Stimulated activated CD4-positive, alpha-beta T cell treated with anti-CD3 and anti-CD28 coated beads, Interleukin-2, amount 100 ng/mL, for 24 hours (primary cell): ENCODE results near the gene GLRA3.
A peak's percentile ranks its signal among the peaks of the same experiment; 100 is the strongest.
"Not testable (repeated sequence)": the region's sequence is repeated elsewhere in the genome, so short reads cannot be mapped to it uniquely, and the experiment has no call there.

Experiments used
- DNase-seq, 2 donors: peaks; one replicate each; pipeline ENCODE4 v3.0.0-alpha.2; 2020

The GLRA3 gene

GRCh38 chr4:174828845-174829701 lies at the start of gene GLRA3:
Gene GLRA3, minus strand, starts transcription at chr4:174829247. Its CDS starts 436 bp downstream, at chr4:174828811.
- DNase-seq, result peak in 1 of 2 donors; percentile 5

GRCh38 chr4:174874898-174875297 lies 45.9 kb upstream of the GLRA3 start:
- DNase-seq, result no peak

GRCh38 chr4:174873931-174874330 lies 44.9 kb upstream of the GLRA3 start:
- DNase-seq, result no peak

- not testable (repeated sequence) for DNase-seq
These were observed 44.1 kb upstream of the GLRA3 start for GRCh38 chr4:174873146-174873545.

GRCh38 chr4:174871407-174871806 lies 42.4 kb upstream of the GLRA3 start:
- no peak for DNase-seq

GRCh38 chr4:174870311-174870710 lies 41.3 kb upstream of the GLRA3 start:
- DNase-seq, result no peak

- DNase-seq, result no peak
These were observed 40.3 kb upstream of the GLRA3 start for GRCh38 chr4:174869339-174869738.

GRCh38 chr4:174867903-174868302 lies 38.9 kb upstream of the GLRA3 start:
- DNase-seq, result no peak

GRCh38 chr4:174865418-174865985 lies 36.5 kb upstream of the GLRA3 start:
- no peak for DNase-seq

- no peak for DNase-seq
These were observed 35.0 kb upstream of the GLRA3 start for GRCh38 chr4:174864031-174864430.

GRCh38 chr4:174860588-174860987 lies 31.5 kb upstream of the GLRA3 start:
- no peak for DNase-seq

GRCh38 chr4:174859904-174860303 lies 30.9 kb upstream of the GLRA3 start:
- DNase-seq, result no peak

- DNase-seq, result no peak
These were observed 28.1 kb upstream of the GLRA3 start for GRCh38 chr4:174856926-174857800.

GRCh38 chr4:174855050-174855449 lies 26.0 kb upstream of the GLRA3 start:
- DNase-seq, result no peak

- DNase-seq, result no peak
These were observed 24.6 kb upstream of the GLRA3 start for GRCh38 chr4:174853629-174854028.

GRCh38 chr4:174848596-174848995 lies 19.5 kb upstream of the GLRA3 start:
- no peak for DNase-seq

- no peak for DNase-seq
These were observed 18.9 kb upstream of the GLRA3 start for GRCh38 chr4:174847801-174848427.

- DNase-seq, result no peak
These were observed 6.5 kb upstream of the GLRA3 start for GRCh38 chr4:174835536-174835935.

- DNase-seq, result no peak
These were observed 5.4 kb upstream of the GLRA3 start for GRCh38 chr4:174834477-174834876.

- no peak for DNase-seq
These were observed 2.4 kb downstream of the GLRA3 start for GRCh38 chr4:174826660-174827059.

- no peak for DNase-seq
These were observed 13.8 kb downstream of the GLRA3 start for GRCh38 chr4:174815282-174815681.

- DNase-seq, result no peak
These were observed 15.8 kb downstream of the GLRA3 start for GRCh38 chr4:174813292-174813691.

- no peak for DNase-seq
These were observed 18.2 kb downstream of the GLRA3 start for GRCh38 chr4:174810834-174811233.
